ENCODE data around the gene NSDHL.

The NSDHL gene

GRCh38 chrX:152901816-152902501 lies 71.1 kb downstream of the NSDHL start:
- Histone ChIP-seq H4K8ac (ENCODE audit: low read depth, low read length) (no peak overlapping the region), H3K27ac (replicated peaks; ENCODE audit: low read length) (no peak overlapping the region), H3K79me1 (ENCODE audit: low read depth, low read length) (no peaks in the 10 kb centered on the region), H3K14ac (ENCODE audit: low read length) (no peak overlapping the region), H3K4me1 (ENCODE audit: control insufficient read depth in 2 of 2, insufficient read depth in 1 of 2, low read depth in 1 of 2, low read length in 2 of 2) (peaks cover 5 to 21% of the 10 kb centered on the region in 2 donors), H3K4me3 (ENCODE audit: low read length in 2 of 2) (no peak overlapping the region), H2AK5ac (ENCODE audit: low read depth, low read length) (no peak overlapping the region), H4K91ac (ENCODE audit: low read depth, low read length, poor library complexity) (no peak overlapping the region), H2BK12ac (ENCODE audit: low read length) (no peak overlapping the region), H3K4ac (ENCODE audit: low read length) (no peak overlapping the region), H3K27me3 (ENCODE audit: control insufficient read depth in 3 of 3, insufficient read depth in 3 of 3, low read depth in 1 of 3, low read length in 3 of 3) (peaks cover 0 to 55% (median 0%) of the 10 kb centered on the region in 3 experiments), H3K9me3 (replicated peaks in 1 of 2; ENCODE audit: control insufficient read depth in 2 of 2, insufficient read depth in 1 of 2, low read depth in 1 of 2, low read length in 2 of 2) (no peaks in the 10 kb centered on the region), H3K36me3 (replicated peaks in 1 of 2; ENCODE audit: control insufficient read depth in 2 of 2, insufficient read depth in 2 of 2, low read length in 2 of 2) (no peaks in the 10 kb centered on the region), H3K18ac (ENCODE audit: low read length) (no peak overlapping the region), H3K9ac (ENCODE audit: low read depth, low read length, poor library complexity) (no peak overlapping the region), H2BK5ac (ENCODE audit: low read length) (no peak overlapping the region), H3K23ac (ENCODE audit: low read depth, low read length, poor library complexity) (no peak overlapping the region), H2BK120ac (ENCODE audit: low read depth, low read length) (no peak overlapping the region), H2BK15ac (ENCODE audit: low read length) (no peak overlapping the region), H3K4me2 (ENCODE audit: insufficient read depth, low read length, poor library complexity, severe bottlenecking) (no peak overlapping the region), H2AFZ (ENCODE audit: low read length) (no peak overlapping the region)
- no CpG with 5 or more reads among the region's 15 CpGs for WGBS, 2 donors (ENCODE audit: extremely low coverage in 2 of 2, insufficient read length in 2 of 2, insufficient replicate concordance in 1 of 2)
- no peak for DNase-seq (ENCODE audit: low spot score)

GRCh38 chrX:152902502-152902820 lies 71.6 kb downstream of the NSDHL start:
- H4K8ac ChIP-seq (ENCODE audit: low read depth, low read length) = no peak overlapping the region
- no peaks in the 10 kb centered on the region for H3K79me1 ChIP-seq (ENCODE audit: low read depth, low read length)
- H2BK12ac ChIP-seq (ENCODE audit: low read length) = no peak overlapping the region
- H4K91ac ChIP-seq (ENCODE audit: low read depth, low read length, poor library complexity) = no peak overlapping the region
- H3K4ac ChIP-seq (ENCODE audit: low read length) = no peak overlapping the region
- H3K4me3 ChIP-seq (ENCODE audit: low read length in 2 of 2) = no peak overlapping the region
- H3K36me3 ChIP-seq (replicated peaks in 1 of 2; ENCODE audit: control insufficient read depth in 2 of 2, insufficient read depth in 2 of 2, low read length in 2 of 2) = no peaks in the 10 kb centered on the region
- peaks cover 0 to 51% (median 0%) of the 10 kb centered on the region in 3 experiments for H3K27me3 ChIP-seq (ENCODE audit: control insufficient read depth in 3 of 3, insufficient read depth in 3 of 3, low read depth in 1 of 3, low read length in 3 of 3)
- no peak overlapping the region for H3K18ac ChIP-seq (ENCODE audit: low read length)
- no peaks in the 10 kb centered on the region for H3K9me3 ChIP-seq (replicated peaks in 1 of 2; ENCODE audit: control insufficient read depth in 2 of 2, insufficient read depth in 1 of 2, low read depth in 1 of 2, low read length in 2 of 2)
- H2BK15ac ChIP-seq (ENCODE audit: low read length) = no peak overlapping the region
- H2AFZ ChIP-seq (ENCODE audit: low read length) = no peak overlapping the region
- H3K4me1 ChIP-seq (ENCODE audit: control insufficient read depth in 2 of 2, insufficient read depth in 1 of 2, low read depth in 1 of 2, low read length in 2 of 2) = peaks cover 7 to 19% of the 10 kb centered on the region in 2 donors
- no peak overlapping the region for H2BK120ac ChIP-seq (ENCODE audit: low read depth, low read length)
- no peak overlapping the region for H3K27ac ChIP-seq (replicated peaks; ENCODE audit: low read length)
- no CpG with 5 or more reads among the region's 4 CpGs for WGBS, 2 donors (ENCODE audit: extremely low coverage in 2 of 2, insufficient read length in 2 of 2, insufficient replicate concordance in 1 of 2)
- no peak overlapping the region for H2BK5ac ChIP-seq (ENCODE audit: low read length)
- no peak overlapping the region for H3K9ac ChIP-seq (ENCODE audit: low read depth, low read length, poor library complexity)
- H2AK5ac ChIP-seq (ENCODE audit: low read depth, low read length) = no peak overlapping the region
- H3K14ac ChIP-seq (ENCODE audit: low read length) = no peak overlapping the region
- H3K4me2 ChIP-seq (ENCODE audit: insufficient read depth, low read length, poor library complexity, severe bottlenecking) = no peak overlapping the region
- DNase-seq (ENCODE audit: low spot score) = no peak
- no peak overlapping the region for H3K23ac ChIP-seq (ENCODE audit: low read depth, low read length, poor library complexity)

GRCh38 chrX:152903589-152903988 lies 72.7 kb downstream of the NSDHL start:
- WGBS, 2 donors (ENCODE audit: extremely low coverage in 2 of 2, insufficient read length in 2 of 2, insufficient replicate concordance in 1 of 2) = no CpG with 5 or more reads among the region's 9 CpGs

GRCh38 chrX:152904151-152905080 lies 73.6 kb downstream of the NSDHL start:
- DNase-seq (ENCODE audit: low spot score) = peak; percentile 26
- no peak overlapping the region for H3K4ac ChIP-seq (ENCODE audit: low read length)
- H2BK12ac ChIP-seq (ENCODE audit: low read length) = no peak overlapping the region
- no peak overlapping the region for H3K27ac ChIP-seq (replicated peaks; ENCODE audit: low read length)
- H2AFZ ChIP-seq (ENCODE audit: low read length) = peak overlapping the region; percentile 9
- H3K18ac ChIP-seq (ENCODE audit: low read length) = no peak overlapping the region
- H3K4me1 ChIP-seq (ENCODE audit: control insufficient read depth in 2 of 2, insufficient read depth in 1 of 2, low read depth in 1 of 2, low read length in 2 of 2) = peaks cover 12 to 16% of the 10 kb centered on the region in 2 donors
- WGBS, 2 donors (ENCODE audit: extremely low coverage in 2 of 2, insufficient read length in 2 of 2, insufficient replicate concordance in 1 of 2) = no CpG with 5 or more reads among the region's 20 CpGs
- no peak overlapping the region for H4K91ac ChIP-seq (ENCODE audit: low read depth, low read length, poor library complexity)
- H2BK15ac ChIP-seq (ENCODE audit: low read length) = no peak overlapping the region
- peaks cover 3% of the 10 kb centered on the region for H3K79me1 ChIP-seq (ENCODE audit: low read depth, low read length)
- H3K14ac ChIP-seq (ENCODE audit: low read length) = no peak overlapping the region
- H3K4me2 ChIP-seq (ENCODE audit: insufficient read depth, low read length, poor library complexity, severe bottlenecking) = peak overlapping the region; percentile 25
- H4K8ac ChIP-seq (ENCODE audit: low read depth, low read length) = no peak overlapping the region
- H3K9me3 ChIP-seq (replicated peaks in 1 of 2; ENCODE audit: control insufficient read depth in 2 of 2, insufficient read depth in 1 of 2, low read depth in 1 of 2, low read length in 2 of 2) = no peaks in the 10 kb centered on the region
- H3K9ac ChIP-seq (ENCODE audit: low read depth, low read length, poor library complexity) = no peak overlapping the region
- H2AK5ac ChIP-seq (ENCODE audit: low read depth, low read length) = peak overlapping the region; percentile 63
- no peak overlapping the region for H3K4me3 ChIP-seq (ENCODE audit: low read length in 2 of 2)
- no peak overlapping the region for H2BK120ac ChIP-seq (ENCODE audit: low read depth, low read length)
- H3K23ac ChIP-seq (ENCODE audit: low read depth, low read length, poor library complexity) = no peak overlapping the region
- H3K36me3 ChIP-seq (replicated peaks in 1 of 2; ENCODE audit: control insufficient read depth in 2 of 2, insufficient read depth in 2 of 2, low read length in 2 of 2) = no peaks in the 10 kb centered on the region
- H2BK5ac ChIP-seq (ENCODE audit: low read length) = no peak overlapping the region
- peaks cover 0 to 41% (median 0%) of the 10 kb centered on the region in 3 experiments for H3K27me3 ChIP-seq (ENCODE audit: control insufficient read depth in 3 of 3, insufficient read depth in 3 of 3, low read depth in 1 of 3, low read length in 3 of 3)

More at GRCh38 chrX:152903589-152903988, 72.7 kb downstream of the NSDHL start:
- no peak overlapping the region for H3K4ac ChIP-seq (ENCODE audit: low read length)
- H3K4me2 ChIP-seq (ENCODE audit: insufficient read depth, low read length, poor library complexity, severe bottlenecking) = no peak overlapping the region
- H3K79me1 ChIP-seq (ENCODE audit: low read depth, low read length) = peaks cover 2% of the 10 kb centered on the region
- no peak overlapping the region for H3K14ac ChIP-seq (ENCODE audit: low read length)
- H3K36me3 ChIP-seq (replicated peaks in 1 of 2; ENCODE audit: control insufficient read depth in 2 of 2, insufficient read depth in 2 of 2, low read length in 2 of 2) = no peaks in the 10 kb centered on the region
- DNase-seq (ENCODE audit: low spot score) = no peak
- no peak overlapping the region for H3K4me3 ChIP-seq (ENCODE audit: low read length in 2 of 2)
- no peak overlapping the region for H2BK15ac ChIP-seq (ENCODE audit: low read length)
- H4K8ac ChIP-seq (ENCODE audit: low read depth, low read length) = no peak overlapping the region
- H3K9me3 ChIP-seq (replicated peaks in 1 of 2; ENCODE audit: control insufficient read depth in 2 of 2, insufficient read depth in 1 of 2, low read depth in 1 of 2, low read length in 2 of 2) = no peaks in the 10 kb centered on the region
- no peak overlapping the region for H2BK120ac ChIP-seq (ENCODE audit: low read depth, low read length)
- no peak overlapping the region for H3K18ac ChIP-seq (ENCODE audit: low read length)
- no peak overlapping the region for H2BK12ac ChIP-seq (ENCODE audit: low read length)
- H2AFZ ChIP-seq (ENCODE audit: low read length) = no peak overlapping the region
- no peak overlapping the region for H4K91ac ChIP-seq (ENCODE audit: low read depth, low read length, poor library complexity)
- no peak overlapping the region for H3K27ac ChIP-seq (replicated peaks; ENCODE audit: low read length)
- H3K27me3 ChIP-seq (ENCODE audit: control insufficient read depth in 3 of 3, insufficient read depth in 3 of 3, low read depth in 1 of 3, low read length in 3 of 3) = peaks cover 0 to 49% (median 0%) of the 10 kb centered on the region in 3 experiments
- H2AK5ac ChIP-seq (ENCODE audit: low read depth, low read length) = no peak overlapping the region
- H3K9ac ChIP-seq (ENCODE audit: low read depth, low read length, poor library complexity) = no peak overlapping the region
- H3K4me1 ChIP-seq (ENCODE audit: control insufficient read depth in 2 of 2, insufficient read depth in 1 of 2, low read depth in 1 of 2, low read length in 2 of 2) = peaks cover 12 to 19% of the 10 kb centered on the region in 2 donors
- no peak overlapping the region for H2BK5ac ChIP-seq (ENCODE audit: low read length)
- H3K23ac ChIP-seq (ENCODE audit: low read depth, low read length, poor library complexity) = no peak overlapping the region
